GM18861 (cell line): ENCODE measurements around the gene CFAP99.
"Not testable (repeated sequence)": the region's sequence is repeated elsewhere in the genome, so short reads cannot be mapped to it uniquely, and the experiment has no call there.

ENCODE experiments used
- ATAC-seq: cut with Tn5 transposase; IDR thresholded peaks from one replicate; pipeline ENCODE4 v1.9.1; 2021; ENCODE audit not compliant: unreplicated experiment

Gene CFAP99

DNA sequence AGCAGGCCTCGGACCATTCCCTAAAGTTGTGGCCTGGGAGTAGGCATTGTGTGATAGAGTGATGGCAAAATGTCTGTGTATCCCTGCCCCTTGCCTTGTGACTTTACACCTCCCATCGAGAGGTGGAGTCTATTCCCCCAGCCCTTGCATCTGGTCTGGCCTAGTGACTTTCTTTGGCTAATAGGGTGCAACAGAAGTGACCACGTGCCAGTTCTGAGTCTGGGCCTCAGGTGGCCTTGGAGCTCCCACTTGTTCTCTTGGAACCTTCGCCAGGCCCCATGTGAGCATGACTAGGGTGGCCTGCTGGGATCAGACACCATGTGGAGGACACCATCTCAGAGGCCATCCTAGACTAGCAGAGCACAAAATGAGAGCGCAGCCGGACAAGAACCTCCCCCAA lies 46.3 kb downstream of the CFAP99 start:
- ATAC-seq, result no peak

DNA sequence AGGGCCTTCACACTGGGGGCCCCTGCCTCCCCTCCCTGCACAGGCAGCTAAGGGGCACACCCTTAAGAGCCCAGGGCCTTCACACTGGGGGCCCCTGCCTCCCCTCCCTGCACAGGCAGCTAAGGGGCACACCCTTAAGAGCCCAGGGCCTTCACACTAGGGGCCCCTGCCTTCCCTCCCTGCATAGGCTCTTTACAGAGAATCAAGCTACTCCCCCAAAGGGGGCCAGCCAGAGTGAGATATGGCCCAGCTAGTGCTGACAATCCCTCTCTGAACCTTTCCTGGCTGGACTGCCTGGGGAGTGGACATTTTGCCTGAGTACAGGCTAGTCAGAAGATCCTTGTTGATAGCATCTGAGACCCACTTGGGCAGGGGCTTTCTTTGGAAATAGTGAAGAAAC lies 46.8 kb downstream of the CFAP99 start:
- not testable (repeated sequence) for ATAC-seq

DNA sequence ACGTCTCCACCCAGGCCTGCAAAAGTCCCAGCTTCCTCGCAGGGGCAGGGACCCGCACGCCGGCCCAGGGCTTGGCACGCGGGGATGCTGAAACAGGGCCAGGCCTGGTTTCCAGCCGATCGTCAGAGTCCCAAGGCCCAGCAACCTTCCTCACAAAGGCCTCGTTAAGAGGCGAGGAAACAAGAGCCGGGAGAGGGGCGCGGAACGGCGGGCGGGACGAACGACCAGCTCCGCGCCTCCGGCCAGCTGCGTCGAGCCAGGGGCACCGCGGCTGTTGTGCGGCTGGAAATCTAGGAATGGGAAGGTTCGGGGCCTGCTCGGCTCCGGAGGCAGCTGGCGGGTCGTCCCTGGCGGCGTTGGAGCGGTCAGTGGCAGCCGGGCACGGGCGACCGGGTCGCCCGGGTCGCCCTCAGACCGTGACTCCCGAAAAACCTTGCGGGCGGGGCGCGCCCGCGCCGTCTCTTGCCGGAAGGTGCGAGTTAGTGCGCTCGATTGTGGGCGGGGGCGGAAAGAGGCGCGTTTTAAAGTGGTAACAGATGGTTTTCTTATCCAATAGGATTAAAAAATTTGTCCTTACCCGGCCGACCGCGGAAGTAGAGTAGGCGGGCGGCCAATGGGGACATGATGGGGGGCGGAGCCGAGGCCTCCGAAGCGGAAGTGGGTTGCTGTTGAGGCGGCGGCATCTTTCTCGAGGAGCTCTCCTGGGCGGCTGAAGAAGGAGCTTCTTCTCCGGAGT lies 49.9 kb downstream of the CFAP99 start, which contains the start of gene RNF4:
Gene RNF4 (plus strand): TSS at position 651 of the 736 bp plus-strand sequence. CDS start 21,388 bp downstream, outside the sequence.
- peak; percentile 61 for ATAC-seq

DNA sequence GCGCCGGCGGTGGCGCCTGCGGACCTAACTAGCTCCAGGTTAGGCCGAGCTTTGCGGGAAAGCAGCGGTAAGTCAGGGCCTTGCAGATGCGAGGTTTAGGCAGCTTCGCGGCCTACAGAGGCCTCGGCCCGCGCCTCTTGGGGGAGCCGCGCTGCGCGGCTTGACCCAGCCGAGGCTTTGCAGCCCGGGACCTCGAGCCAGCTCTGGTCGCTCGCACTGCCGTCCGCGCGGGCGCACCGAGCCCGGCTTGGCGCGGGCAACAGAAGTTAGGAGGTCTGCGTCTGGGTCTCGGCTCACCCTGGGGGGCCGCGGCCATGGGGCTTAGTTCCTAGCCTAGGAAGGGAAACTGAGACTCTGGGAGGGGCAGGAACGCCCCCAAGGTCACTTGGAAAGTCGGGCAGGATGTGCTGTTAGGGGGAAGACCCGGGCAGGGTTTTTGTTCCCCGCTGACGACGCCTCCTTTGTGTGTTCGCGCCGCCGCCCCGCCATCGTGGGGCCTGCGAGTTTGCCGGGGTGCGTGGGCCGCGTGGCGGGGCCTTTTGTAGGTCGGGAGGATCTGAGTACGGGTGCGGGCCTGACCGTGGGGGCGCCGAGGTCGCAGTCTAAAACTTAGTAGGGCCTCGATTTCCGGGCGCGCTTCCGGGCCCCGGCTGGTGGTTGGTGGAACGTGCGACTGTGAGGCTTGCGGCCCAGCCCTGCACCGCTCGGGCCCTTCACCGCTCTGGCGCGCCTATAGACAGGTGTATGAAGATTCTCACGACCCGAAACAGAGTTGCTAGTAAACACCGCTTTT lies 50.6 kb downstream of the CFAP99 start:
- peak; percentile 45 for ATAC-seq

DNA sequence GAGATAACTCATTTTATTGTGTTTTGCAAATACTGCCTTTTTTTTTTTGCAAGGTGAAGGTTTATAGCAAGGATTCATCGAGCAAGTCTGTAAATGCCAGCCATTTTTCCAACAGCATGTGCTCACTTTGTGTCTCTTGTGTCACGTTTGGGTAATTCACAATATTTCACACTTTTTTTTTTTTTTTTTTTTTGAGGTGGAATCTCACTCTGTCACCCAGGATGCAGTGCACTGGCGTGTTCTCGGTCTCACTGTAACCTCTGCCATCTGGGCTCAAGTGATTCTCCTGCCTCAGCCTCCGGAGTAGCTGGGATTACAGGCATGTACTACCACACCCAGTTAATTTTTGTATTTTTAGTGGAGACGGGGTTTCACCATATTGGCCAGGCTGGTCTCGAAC lies 52.0 kb downstream of the CFAP99 start:
- ATAC-seq, result no peak

DNA sequence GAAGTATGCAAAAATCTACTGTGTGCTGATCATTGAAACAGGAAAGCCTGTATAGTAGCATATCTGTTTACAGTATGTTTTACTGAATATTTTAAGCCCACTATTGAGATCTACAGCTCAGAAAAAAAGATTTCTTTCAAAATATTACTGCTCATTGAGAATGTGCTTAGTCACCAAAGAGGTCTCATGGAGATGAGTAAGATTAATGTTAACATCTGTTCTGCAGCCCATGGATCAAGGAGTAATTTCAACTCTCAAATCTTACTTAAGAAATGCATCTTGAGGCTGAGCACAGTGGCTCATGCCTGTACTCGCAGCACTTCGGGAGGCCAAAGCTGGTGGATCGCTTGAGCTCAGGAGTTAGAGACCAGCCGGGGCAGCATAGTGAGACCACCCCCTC lies 53.4 kb downstream of the CFAP99 start:
- no peak for ATAC-seq

DNA sequence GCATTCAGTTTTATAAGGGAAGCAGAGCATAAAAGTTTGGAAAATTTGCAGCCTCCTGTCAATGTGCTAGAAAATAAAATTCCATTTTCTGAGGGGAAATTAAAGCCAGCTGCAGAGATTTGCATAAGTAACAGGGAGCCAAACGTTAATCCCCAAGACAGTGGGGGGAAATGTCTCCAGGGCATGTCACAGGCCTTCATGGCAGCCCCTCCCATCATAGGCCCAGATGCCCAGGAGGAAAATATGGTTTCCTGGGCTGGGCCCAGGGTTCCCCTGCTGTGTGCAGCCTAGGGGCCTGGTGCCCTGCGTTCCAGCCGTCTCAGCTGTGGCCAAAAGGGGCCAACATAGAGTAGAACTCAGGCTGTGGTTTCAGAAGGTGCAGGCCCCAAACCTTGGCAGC lies 59.5 kb downstream of the CFAP99 start:
- ATAC-seq, result no peak

DNA sequence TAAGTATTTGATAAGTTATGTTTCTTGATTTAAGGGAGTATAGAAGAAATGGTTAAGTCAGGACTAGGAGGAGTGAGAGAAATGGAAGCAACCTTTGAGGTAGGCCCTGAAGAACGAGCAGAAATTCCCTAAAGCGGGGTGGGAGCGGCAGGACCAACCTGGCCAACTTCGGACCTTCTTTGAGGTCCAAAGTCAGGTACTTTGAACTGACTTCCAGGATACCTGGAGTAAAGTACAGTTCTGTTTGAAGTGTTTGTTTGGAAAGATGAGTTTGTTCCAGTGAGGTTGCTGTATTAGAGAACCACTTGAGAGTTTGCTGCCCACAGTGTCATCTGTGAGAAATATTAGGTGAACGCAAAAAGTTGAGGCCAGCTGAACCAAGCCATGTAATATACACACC lies 61.9 kb downstream of the CFAP99 start:
- ATAC-seq, result no peak

DNA sequence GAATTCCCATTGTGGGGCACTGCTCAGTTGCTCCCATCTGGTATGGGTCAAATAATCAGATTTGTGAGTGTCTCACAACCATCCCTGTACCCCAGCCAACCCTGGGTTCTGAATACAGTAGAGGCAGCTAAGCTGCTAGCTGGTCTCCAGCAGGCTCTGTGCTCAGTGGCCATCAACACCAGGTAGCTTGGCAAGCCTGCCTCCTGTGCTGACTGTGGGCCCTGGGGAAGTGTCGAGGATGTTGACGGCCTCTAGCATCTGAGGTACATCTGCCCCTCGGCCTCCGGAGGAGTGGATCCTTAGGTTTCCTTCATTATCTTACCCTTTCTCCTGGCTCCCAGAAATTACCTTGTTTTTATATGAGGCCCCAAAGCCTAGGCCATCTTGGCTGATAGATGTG lies 63.4 kb downstream of the CFAP99 start:
- ATAC-seq, result no peak

DNA sequence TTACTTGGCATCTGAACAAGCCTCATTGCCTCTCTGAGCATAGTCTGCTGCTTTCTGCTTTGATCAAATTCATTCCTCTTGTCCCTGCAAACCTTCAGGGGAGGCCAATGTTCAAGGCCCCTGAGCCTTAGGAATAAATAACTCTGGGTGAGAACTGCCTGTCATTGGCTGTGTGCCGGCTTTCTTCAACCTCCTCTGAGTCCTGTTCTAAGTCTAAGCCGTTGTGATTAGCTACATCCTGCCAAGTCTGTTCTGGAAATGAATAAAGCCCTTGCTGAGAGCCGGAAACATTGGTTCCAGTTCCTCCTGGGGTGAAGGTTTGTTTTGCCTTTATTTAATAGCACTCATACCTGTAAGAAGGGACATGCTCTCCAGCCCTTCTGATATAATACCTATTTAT lies 63.9 kb downstream of the CFAP99 start:
- ATAC-seq, result peak; percentile 41

DNA sequence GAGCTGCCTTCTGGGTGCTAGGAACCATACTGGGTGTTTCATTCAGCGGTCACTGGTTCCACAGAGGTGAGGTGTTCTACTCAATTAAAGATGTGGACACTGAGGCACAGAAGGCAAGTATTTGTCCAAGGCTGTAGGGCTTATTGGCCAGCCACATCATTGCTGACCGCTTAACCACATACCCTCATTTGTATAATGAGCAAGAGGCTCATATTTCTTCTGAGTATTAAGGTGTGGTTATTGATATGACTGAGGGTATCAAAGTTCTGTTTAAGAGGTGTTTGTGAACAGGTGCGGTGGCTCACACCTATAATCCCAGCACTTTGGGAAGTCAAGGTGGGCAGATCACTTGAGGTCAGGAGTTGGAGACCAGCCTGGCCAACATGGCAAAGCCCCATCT lies 64.5 kb downstream of the CFAP99 start:
- no peak for ATAC-seq

DNA sequence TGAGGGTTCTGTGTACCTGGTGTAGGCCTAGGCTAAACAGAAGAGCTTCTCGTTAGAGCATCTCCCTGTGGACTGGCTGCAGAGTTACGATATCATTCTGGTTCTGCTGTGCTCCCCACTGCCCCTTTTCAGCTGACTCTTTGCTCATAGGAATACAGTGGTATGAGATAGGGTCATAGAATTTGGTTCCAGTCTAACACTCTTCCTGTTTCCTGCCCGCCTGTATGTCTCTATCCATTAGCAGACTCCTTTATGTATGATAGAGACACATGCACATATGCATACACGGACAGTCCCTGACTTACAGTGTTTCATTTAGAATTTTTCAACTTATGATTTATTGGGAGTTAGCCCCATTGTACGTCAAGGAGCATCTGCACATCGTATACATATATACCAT lies 65.4 kb downstream of the CFAP99 start:
- no peak for ATAC-seq

DNA sequence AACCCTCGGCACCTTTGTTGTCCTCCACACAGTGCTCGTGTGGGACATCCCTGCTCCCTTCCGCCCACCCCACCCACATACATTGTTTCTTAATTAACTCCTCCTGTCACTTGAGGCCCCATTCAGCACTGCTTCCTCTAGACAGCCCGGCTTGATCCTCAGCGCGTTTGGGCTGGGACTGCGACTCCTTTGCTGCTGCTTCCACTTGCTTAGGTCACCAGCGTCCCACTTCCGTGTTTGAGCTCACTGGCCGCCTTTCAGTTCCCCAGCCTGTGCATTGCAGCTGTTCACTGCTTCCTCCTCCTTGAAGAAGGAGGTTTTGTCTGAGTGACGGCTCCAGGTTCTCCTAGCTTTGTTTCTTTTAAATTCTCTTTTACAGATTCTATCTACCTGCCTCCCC lies 66.2 kb downstream of the CFAP99 start:
- ATAC-seq, result peak; percentile 52

DNA sequence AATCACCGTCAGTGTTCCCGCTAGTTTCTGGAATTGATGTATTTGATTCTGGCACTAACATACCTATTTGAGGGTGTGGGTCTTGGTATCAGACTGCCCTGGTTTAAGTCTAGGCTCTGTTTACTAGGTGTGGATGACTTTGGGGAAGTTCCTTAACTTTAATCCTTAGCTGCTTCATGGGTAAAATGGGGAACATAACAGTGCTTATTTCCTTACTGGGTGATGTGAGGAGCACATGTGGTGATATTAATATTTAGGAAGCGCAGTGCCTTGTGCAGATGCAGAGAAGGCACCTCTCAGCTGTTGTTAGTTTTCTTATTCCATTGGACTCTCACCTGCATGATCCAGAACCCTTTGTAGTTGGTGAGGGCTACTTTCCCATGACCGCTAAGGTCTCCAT lies 67.2 kb downstream of the CFAP99 start:
- no peak for ATAC-seq

DNA sequence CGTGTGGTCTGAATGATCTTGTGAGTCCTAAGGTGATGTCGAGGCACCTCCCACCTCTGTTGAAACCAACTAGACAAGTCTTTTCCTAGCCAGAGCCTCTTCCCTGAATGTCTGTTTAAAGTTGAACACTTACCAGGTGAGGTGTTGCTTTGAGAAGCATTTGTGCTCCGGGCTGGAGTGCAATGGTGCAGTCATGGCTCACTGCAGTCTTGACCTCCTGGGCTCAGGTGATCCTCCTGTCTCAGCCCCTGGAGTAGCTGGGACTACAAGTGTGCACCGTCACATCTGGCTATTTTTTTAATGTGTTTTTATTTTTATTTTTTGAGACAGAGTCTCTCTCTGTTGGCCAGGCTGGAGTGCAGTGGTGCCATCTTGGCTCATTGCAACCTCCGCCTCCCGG lies 68.2 kb downstream of the CFAP99 start:
- no peak for ATAC-seq

DNA sequence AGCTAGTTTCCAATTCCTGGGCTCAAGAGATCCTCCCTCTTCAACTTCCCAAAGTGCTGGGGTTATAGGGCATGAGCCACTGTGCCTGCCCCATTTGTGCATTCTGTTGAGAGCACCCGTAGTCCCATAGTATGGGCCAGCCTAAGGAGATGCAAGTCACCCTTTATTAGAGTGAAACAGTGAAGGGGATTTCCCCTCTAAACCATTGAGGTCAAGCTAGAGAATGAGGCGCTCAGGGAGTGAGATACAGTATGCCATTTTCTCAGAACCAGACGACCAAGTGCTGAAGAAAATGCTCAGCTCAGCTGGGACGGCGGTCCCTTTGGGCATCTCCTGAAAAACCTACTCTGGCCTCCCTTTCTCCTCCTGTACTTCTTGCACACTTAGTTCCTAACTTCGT lies 68.9 kb downstream of the CFAP99 start:
- ATAC-seq, result peak; percentile 46

DNA sequence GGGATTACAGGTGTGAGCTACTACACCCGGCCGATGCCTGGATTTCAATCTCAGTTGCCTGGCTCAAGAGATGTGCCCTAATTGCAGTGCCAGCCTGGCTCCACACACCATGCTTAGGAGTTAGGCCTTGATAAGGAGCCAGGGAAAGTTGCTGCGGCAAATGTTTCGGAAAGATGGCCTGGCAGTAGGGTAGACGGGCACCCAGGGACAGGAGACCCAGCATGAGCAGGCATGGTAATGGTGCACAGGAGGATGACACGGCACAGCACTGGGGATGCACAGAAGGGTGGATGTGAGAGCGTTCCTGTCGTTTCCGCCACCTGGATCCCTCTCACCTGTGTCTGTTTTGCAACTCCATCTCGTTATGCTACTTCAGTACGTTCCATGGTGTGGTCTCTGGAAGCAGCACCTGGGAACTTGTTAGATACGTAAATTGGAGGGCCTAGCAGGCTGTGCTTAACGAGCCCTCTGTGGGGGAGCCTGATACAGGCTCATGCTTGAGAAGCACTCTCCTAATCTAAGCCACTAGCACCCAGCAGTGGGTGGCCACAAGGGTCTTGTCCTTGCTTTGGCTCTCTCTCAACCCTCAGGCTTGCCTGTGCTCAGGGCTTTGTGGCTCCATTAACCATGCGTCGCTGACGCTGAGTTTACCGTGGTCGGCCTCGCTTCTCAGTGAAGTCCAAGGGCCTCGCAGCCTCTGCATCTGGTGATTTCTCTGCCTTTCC lies 70.5 kb downstream of the CFAP99 start:
- no peak for ATAC-seq

DNA sequence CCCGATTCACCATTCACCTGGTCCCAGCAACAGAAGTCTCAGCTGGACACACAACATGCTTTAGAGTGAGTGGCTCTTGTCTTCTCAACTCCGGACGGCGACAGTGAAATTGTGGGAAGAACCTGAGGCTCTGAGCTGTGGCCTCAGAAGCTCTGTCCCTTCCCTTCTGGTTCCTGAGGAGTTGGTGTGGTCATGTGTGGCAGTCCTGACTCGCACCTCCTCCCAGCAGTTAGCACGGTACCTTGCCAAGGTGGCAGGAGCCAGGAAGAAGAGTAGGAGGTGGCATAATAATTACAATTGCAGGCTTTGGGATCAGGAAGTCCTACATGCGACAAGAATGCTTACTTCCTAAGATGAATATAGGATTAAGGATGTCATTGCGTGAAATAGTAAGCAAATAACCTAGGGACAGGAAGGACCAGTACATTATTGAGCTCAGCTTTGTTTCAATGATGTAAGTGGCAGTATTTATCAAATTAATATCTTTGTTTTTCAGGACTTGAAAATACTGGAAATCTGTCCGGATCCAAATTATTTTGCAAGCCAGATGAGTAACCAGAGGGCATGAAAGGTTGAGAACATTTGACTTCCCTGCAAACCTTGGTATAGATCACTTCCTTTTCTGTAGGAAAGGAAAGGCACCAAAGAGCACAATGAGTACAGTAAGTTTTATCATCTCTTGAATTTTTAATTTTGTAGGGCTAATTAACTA lies 71.2 kb downstream of the CFAP99 start:
- ATAC-seq, result no peak

DNA sequence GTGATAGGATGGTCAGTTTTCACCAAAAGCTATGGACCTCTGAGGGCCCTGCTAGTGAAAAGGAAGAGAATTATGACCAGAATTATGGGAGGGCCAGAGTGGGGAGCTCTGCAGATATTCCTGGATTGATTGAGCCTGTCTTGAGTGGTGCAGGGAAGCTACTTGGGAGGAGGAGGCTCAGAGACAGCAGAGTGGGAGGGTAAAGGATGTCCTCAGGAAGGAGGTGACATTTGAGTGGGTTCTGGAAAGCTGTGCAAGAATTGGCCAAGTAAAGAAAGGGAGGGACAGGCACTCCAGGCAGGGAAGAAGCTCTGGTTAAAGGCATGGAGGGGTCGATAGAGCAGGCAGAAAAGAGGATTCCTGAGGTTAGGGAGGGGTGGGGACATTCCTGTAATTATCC lies 74.2 kb downstream of the CFAP99 start:
- no peak for ATAC-seq

DNA sequence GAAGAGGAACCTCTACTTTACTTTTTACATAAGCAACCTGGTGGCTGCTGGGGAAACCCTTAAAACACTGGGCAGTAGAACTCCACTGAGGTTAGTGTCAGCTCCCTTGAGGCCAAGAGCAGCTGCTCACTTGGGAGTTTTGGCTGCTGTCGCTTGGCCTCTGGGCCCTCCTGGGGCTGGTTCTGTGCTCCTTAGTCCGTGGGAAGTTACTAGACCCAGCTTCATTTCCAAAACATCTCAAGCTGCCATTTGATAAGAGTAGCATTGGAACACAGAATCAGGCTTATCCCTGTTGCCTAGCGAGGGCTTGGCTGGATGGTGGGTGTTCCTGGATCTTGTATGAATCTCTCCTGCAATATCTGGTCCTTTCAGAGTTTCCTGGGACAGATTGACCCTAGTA lies 76.2 kb downstream of the CFAP99 start:
- ATAC-seq, result no peak

DNA sequence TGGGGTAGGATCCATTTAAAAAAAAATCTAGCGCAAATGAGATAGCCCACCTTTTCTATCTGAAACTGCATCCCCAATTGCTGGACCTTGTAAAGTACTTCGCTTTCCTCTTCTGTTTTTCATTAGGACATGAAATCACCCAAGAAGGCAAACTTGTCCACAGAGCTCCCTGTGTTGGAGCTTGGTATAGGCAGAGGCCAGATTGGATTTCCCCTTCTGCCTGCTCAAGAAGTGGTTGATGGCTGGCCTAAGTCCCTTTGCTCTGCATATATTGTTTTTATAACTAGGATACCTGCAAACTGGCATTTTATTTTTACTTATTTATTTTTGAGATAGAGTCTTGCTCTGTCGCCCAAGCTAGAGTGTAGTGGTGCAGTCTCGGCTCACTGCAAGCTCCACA lies 78.6 kb downstream of the CFAP99 start:
- ATAC-seq, result no peak
